Fibroblast of the conjunctiva (primary cell): ENCODE data around the gene SLC17A6.
A peak's percentile ranks its signal among the peaks of the same experiment; 100 is the strongest.

Experiments used
- DNase-seq: peaks from one replicate; pipeline ENCODE4 v3.0.0-alpha.2; 2010; ENCODE audit warnings: low read depth

The SLC17A6 gene

DNA sequence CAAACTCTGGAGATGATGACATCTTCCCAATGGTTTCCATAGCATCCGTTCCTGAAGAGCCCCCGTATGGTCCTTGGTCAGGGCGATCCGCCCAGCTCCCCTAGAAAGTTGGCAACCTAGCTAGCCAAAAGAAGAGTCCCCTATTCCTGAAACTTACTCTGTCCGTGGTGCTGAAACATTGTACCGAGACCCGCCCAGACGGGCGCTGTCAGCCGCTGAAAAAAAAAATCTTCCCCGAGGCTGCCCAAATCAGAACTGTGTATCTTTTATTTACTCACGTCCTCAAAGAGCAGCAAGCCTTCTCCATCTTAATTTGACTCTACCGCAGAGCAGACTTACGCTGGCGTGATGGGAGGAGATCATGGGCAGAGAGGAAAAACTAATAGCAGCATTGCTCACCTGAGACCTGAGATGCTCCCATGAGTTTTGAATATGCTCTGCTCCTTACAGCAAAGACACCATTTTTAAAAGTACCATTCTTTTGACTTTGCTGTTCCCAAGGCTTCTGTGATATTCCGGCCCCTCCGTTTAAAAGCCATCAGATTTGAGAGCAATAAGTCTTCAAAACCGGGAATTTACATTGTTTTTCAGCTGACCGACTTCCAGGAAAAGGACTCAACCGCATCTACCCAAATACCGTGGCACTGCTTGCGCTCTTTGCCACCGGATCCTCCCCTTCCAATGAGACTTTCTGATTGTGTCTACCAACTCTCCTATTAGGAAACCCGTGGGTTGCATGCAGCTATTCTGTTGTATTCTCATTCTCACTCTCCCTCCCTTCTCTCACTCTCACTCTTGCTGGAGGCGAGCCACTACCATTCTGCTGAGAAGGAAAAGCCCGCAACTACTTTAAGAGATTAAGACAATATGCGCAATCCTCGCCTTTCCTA lies at the start of gene SLC17A6:
Gene SLC17A6, plus strand, starts transcription at position 786 of the 890 bp plus-strand sequence. CDS start 153 bp downstream, outside the sequence.
- no peak for DNase-seq

DNA sequence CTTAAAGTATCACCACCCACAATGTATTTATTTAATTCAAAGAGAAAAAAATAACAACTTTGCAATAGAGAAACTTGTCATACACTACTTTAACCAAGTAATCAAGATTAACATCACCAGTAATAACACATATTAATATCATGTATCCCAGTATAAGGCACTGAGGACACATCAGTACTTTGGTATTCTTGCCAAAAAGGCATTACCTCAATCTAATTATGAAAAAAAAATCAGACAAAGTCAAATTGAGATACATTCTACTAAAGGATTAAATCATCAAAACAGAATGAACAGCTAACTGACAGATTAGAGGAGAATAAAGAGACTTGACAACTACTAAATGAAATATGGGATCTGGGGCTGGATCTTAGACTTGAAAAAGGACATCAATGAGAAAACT lies 35.8 kb upstream of the SLC17A6 start:
- DNase-seq = no peak

DNA sequence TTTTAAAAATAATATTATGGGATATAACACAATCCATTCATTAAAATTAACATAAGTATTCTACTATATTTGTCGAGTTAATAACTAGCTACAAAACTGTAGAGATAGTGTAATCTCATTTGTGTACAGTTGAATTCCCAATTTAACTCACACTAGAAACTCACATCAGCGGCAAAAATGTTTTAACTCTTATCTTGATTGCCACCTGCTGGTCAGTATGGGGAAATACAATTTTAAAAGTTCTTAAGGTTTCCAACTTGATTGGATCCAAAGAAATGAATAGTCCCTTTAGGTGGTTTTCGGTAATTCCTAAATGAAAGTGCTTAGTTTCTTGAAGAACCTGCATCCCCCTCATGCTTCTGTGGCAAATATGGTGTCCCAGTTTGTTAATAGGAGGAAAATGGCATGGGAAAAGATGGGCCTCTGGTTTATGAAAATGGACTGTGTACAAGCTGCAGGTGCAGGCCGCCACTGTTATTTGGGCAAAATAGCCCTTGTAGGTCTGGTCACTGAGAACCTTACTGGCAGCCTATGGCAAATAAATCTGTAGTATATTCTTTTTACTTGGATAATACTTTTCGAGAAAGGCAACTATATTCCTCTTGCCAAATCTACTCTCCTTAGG lies 33.7 kb upstream of the SLC17A6 start:
- DNase-seq = peak; percentile 17

DNA sequence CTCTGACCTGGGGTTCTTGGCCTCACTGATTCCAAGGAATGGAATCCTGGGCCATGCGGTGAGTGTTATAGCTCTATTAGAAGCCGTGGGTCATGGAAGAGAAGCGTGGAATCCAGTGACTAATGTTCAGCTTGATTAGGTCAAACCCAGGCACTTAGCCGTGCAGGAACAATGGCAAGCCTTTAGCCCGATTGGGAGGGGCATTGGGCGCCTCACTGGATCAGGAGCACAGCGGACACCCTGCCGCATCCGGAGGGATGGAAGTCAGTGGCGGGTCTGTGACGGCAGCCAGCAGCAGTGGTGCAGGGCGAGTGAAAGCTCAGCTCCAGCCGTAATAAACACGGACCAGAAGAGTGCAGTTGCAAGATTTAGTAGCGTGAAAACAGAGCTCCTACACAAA lies 20.5 kb upstream of the SLC17A6 start:
- DNase-seq = no peak

DNA sequence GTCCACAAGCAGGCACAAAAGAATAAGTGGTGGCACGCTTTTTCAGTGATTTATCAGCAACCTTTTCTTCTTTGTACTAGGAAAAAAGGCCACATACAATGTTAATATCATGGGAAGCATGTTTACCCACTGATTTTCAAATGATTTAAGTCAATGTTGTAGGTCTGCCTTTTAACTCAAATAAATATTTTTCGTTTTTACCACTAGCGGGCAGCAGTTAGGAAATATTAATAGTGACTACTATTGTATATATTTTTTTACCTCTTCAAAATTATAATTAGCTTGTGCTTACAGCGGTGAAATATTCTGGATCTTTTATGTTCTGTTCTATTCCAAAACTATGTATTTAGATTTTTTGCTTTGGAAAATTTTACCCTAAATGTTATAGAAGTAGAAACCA lies 6.4 kb upstream of the SLC17A6 start:
- no peak for DNase-seq

DNA sequence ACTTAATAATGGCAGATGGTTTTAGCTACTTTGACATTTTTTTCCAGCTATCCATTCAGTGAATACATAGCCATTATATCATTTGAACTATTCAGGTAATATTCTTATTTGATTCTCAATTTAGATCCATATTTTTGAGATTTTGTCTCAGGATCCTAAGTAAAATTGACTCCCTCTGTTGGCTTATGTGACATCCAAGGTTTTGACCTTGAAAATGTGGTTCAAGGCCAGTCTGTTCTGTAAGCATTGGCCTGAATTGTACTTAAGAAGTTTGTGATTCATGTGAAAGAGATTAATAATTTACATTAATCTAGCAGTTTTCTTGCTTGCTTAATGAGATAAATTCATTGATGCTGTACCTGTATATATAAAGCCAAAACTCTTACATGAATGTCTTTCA lies 1.6 kb upstream of the SLC17A6 start:
- DNase-seq = no peak

DNA sequence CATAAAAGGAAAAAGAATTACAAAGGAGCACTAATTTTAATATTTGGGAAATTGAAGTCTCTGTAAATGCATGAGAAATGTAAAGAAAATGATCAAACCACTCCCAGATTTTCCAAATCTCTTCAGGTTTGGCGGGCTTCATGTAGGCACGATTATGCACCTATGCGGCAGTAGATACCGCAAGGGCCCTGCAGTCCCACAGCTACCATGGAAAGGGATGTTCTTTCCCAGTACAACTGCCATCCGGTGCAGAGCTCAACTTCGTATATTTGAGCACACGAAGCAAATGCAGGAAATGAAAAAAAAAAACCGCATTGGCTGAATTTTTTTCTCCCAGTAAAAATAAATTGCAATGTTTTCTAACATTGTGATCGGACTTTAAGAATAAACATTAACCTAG lies 1.4 kb downstream of the SLC17A6 start:
- no peak for DNase-seq

DNA sequence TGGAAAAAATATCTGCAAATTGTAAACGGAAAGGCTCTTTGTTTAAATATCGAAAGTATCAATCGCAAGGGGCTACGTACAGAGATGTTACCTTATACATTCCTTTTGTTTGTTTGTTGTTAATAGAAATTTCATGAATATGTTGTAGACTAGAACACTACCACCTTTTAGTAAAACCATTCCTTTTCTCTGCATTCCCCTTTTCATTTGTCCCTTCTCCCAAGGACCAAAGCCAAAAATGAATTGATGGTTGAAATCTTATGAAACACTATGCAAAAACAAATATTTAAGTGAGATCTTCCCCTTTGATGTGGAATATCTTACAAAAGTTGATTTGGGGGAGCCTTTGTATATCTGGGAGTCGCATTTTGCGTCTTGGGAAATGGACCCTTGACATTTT lies 2.1 kb downstream of the SLC17A6 start:
- no peak for DNase-seq

DNA sequence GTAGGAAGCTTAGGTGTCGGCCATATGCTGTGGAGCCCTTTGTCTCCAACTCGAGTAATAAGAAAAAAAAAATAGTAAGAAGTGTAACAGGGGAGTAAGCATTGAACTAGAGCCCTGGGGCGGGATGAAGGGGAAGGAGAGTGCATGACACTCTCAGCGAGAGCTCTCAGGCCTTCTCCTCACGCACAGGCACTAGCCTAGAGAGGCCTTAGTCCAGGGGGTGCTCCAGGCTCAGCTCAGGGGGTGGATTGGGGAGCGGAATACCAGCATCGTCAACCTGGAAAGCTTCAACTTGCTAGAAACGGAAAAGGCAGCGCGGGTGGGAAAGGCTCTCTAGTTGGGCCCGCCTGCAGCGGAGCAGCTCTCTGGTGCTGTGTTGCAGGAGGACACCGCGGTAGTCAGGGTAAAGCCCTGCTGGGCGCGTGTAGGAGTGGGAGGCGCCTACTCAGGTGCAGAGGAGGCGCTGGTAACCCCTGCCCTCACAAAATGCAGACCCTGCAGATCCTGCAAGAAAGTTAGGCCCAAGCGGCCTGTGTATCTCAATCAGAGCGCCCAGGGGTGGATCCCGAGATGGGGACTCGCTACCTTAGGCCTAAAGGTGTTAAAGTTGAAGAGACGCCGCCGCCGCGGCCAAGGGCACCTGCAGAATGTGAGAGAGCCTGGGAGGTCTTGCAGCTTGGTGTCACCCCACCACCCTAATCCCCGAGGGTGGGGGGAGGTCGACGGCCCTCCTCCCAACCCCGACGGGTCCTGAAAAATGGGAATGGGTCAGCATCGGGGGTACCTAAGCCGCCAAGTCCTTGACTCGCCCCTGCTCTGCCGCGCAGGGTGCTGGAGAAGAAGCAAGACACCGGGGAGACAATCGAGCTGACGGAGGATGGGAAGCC lies 2.8 kb downstream of the SLC17A6 start:
- DNase-seq = no peak

DNA sequence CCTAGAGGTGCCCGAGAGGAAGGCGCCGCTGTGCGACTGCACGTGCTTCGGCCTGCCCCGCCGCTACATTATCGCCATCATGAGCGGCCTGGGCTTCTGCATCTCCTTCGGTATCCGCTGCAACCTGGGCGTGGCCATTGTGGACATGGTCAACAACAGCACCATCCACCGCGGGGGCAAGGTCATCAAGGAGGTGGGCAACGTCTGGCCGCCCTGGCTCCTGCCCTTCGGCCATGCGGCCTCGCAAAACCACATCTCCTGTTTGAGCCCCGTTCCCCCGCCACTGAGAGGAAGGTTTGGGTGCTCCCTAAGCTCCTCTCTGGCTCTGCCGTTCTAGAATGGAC lies 3.4 kb downstream of the SLC17A6 start:
- DNase-seq = no peak

DNA sequence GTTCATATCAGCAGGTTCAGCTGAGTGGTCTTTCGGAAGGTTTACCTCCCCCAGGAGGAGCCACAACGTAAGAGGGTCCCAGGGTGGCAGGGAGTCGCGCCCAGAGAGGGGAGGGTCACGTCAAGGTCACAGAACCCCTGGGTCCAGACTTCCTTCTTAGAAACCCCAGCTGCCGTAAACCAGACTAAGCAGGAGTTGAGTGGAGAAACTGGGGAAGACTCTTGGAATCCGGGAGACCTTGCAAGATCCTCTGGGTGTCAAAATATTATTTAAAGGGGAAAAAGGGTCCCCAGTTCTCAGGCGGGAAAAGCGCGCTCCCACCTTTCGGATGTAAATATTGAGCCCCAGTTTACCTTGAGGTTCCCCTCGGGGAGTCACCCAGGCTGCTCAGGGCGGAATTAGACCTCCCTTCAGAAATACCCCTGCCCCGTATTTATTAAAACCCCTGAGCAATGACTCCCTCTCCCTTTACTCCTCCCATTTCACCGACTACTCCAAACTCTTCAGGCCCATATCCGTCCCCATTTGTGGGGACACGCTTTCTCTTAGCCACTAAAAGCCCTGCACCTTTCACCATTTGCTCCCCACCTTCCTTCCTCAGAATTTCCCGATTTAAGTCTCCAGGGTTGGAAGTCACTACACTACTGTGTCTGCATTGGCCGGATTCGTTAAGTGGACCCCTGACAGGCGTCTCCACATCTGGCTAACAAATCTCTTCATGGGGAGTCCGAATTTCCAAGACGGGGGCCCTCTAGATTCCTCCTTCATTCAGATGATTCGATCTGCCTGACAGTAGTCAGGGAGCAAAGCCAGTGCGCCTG lies 4.2 kb downstream of the SLC17A6 start:
- DNase-seq = no peak

DNA sequence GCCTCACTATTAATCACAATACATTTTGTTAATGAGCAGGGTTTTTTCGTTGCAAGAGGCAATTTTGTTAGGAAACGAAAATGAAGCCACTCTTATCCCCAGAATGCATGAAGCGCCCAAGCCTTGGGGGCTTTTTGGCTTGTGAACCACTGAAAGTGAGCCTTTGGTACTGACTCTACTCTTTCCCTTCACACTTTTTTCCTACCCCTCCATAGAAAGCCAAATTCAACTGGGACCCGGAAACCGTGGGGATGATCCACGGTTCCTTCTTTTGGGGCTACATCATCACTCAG lies 4.8 kb downstream of the SLC17A6 start:
- no peak for DNase-seq

DNA sequence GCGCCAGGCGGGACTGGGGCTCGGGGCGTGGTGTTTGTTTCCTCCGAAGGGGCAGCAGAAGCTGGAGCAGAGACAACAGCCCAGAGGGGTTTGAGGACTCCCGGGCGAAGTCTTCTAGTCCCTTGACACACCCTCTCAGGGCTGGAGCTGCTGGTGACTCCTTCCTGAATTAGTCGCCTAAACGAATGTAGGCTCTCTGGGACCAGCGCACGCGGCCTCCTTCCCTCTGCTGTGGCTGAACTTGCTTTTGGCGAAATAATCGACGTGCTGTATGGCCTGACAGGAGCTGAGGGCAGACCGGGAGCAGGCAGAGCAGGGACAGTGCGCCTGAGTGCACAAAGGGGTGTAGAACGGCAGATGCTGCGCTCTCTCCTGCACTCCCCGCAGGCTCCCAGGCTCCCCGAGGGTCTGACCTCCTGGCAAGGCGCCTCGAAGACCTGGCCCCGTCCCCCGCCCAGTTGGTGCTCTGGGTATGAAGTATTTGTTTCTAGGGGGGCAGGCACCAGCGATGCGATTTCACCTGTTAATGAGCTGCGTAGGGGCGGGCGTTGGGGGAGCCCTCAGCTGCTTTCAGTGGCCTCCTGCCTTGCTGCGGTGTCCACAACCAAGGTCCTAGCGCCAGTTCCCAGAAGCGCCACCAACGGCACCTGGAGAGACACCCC lies 5.3 kb downstream of the SLC17A6 start:
- no peak for DNase-seq

DNA sequence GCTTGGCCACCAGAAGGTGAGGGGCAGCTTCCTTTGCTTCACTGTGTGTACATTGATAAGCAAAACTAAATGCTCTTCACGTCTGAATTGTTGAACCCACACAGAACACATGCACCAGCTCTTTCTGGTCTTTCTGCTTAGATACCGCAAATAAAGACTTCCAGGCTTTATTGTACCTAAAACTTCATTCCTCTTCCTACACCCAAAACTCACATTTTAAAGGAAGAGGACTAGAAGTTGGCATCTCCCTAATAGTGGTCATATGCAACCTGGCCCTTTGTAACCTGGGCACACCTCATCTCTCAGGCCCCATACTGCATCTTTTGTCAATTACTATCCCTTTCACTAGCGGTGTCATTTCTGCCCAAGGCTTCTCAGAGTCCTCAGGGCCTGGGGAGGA lies 5.9 kb downstream of the SLC17A6 start:
- DNase-seq = no peak

DNA sequence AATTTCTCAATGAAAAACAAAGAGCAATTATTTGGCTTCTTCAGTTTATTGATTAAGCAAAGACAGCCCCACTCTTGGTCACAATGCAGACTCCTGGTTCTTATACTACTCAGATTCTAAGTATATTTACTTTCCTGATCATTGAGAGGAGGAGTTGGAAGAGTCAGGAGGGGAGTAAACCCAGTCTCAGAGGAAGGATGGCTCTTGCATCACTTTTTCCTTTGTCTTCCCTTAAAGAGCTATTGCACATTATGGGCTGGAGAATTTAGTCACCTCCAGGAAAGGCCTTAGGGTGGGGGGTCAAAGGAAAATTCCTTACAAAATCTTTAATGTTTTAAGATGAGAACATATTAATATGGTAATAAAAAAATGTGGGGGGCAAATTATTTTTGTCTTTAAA lies 8.1 kb downstream of the SLC17A6 start:
- DNase-seq = no peak

DNA sequence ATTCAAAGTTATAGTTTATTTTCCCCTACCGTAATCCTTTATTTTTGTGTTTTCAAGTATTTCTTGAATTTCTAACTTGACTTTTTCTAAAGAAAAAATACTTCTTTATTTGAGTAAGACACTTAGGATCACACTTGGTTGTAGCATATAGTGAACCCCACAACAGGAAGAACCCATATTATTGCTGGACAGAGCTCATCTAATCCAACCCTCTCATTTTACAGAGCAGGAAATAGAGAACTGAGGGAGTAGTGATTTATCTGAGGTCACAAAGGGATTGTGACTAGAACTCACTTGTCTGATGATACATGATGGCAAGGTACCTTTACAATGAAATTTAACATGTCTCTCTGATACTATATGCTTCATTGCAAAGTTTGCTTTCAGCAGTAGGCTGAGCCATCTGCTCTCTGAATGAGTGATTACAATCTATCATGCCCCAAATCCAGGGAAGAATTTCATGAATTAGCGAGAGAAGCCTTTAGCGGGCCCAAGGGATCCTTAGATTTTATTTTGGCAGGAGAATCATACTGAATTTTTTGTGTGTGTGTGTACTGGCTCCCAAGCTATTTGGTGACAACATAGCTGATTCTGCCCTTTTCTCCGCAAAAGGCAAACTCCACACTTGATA lies 9.8 kb downstream of the SLC17A6 start:
- no peak for DNase-seq

DNA sequence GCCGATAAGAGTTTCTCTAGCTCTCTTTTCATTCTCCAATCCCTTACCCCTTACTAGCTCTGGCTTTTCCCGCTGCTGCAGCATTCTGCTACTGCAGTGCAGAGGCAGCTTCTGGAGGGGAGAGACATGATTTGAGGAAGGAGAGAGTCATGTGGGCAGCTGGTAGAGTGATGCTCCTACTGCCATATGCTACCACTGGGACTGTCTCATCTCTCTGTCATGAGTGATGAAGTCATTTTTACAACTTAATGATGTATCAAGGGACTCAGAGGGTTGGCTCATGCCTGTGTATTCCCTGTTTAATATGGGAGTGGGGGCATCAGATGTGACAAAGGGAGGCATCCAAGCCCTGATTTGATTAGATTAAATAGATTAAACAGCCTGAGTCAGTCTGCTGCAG lies 11.3 kb downstream of the SLC17A6 start:
- DNase-seq = no peak

DNA sequence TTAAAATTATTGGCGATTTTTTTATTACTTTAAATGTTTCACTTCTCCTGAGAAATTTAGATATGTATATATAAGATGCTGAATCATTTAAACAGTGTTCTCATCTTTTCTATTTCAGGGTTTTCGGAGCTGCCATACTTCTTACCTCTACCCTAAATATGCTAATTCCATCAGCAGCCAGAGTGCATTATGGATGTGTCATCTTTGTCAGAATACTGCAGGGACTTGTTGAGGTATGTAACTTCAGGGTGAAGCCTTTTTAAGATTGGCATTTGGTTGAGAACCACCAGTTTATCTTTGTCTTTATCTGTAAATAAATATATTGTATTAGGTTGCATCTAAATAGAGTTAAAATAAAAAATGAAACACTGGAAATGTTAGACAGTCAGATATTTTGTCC lies 21.1 kb downstream of the SLC17A6 start:
- DNase-seq = no peak

DNA sequence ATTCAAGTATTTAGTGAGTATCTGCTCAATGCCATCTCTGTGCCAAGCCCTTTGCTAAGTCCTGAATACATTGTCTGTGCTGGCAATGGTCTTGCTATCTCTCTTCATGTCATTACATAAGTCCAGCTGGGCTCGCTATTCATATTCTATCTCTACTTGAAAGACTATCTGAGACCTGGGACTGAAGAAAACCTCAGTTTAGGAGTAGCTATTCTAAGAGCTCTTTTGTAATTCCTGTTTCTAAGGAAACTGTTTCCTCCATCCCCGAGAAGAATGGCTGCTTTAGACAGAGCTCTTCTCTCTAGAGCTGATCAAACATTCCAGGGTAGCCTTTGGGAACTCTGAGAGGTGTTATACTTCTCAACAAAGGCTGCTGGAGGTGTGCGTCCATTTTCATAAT lies 33.0 kb downstream of the SLC17A6 start:
- no peak for DNase-seq

DNA sequence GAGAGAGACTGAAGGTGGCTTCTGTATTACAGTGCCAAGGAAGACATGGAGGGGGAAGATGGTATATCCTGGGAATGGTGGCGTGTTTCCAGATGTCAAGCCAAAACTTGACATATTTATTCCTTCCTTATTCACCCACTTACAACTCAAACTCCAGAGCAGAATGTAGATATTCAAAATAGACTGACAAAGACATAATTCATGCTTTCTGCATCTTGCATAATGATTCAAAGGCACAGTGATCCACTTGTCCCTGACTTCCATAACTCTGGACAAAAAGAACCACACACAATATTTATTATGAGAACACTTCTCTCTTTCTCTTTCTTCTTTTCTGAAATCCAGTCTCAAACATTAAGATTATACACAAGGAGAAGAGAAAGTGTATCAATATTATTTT lies 48.9 kb downstream of the SLC17A6 start:
- DNase-seq = no peak
